Osteocyte (in vitro differentiated cells): ENCODE results near the gene PIM2. TPM values are rescaled to one million over a fixed set of nuclear protein-coding genes. Genes with fewer than 3 reads are reported as not detected.

Experiments used
- DNase-seq: peaks from one replicate; pipeline ENCODE4 v3.0.0; 2021; ENCODE audit warnings: mixed read lengths; ENCODE audit not compliant: unreplicated experiment; ENCODE audit errors: extremely low spot score
- H3K27ac Mint-ChIP-seq: one replicate; pipeline ENCODE4 v1.8.0; 2021; ENCODE audit warnings: mild to moderate bottlenecking, mixed read lengths; ENCODE audit not compliant: unreplicated experiment
- H3K27me3 Mint-ChIP-seq: one replicate; pipeline ENCODE4 v1.8.0; 2021; ENCODE audit warnings: mixed read lengths; ENCODE audit not compliant: unreplicated experiment
- H3K36me3 Mint-ChIP-seq: one replicate; pipeline ENCODE4 v1.8.0; 2021; ENCODE audit warnings: mixed read lengths; ENCODE audit not compliant: unreplicated experiment
- H3K4me1 Mint-ChIP-seq: one replicate; pipeline ENCODE4 v1.8.0; 2021; ENCODE audit warnings: mixed read lengths; ENCODE audit not compliant: unreplicated experiment
- H3K4me3 Mint-ChIP-seq: one replicate; pipeline ENCODE4 v1.8.0; 2021; ENCODE audit warnings: mild to moderate bottlenecking, moderate library complexity, mixed read lengths; ENCODE audit not compliant: unreplicated experiment
- H3K9me3 Mint-ChIP-seq: one replicate; pipeline ENCODE4 v1.8.0; 2021; ENCODE audit warnings: mixed read lengths; ENCODE audit not compliant: unreplicated experiment
- total RNA-seq: library from RNA; stranded (reverse); gene quantifications from 2 replicates; pipeline ENCODE4 v1.2.1, GENCODE V29; 2021
- TF ChIP-seq, protein P1 (sequence below): fragments of 200-600 bp; sonication (generic); IDR thresholded peaks from 2 replicates; pipeline ENCODE4 v1.5.0; 2021; ENCODE audit warnings: antibody characterized with exemption, mild to moderate bottlenecking, moderate library complexity

PIM2 gene
- total RNA-seq, 1 donor from 2014 or later: 7.3 TPM

DNA sequence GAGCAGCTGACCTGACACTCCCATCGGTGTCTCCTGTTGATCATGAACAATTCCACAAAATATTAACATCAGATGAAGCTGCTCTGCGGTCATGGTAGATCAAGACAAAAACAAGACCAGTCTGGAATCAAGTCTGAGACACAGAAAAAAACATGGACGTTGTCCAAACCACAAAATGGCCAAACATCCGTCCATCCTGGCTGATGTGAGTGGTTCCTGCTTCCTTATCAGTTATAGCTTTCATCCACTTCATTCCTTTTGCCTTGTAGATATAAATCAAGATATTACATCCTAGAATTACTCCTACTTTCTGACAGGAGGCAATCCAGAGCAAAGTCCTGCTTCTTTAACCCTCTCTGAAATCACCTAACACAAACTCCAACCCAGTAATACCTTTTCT lies 54.6 kb downstream of the PIM2 start:
- H3K9me3 Mint-ChIP-seq: peaks cover 8% of the 10 kb centered on the region
- no peak for DNase-seq

More for the DNA sequence above, 54.6 kb downstream of the PIM2 start:
- H3K4me1 Mint-ChIP-seq: peaks cover 2% of the 10 kb centered on the region
- no peak overlapping the region for H3K4me3 Mint-ChIP-seq
- TF ChIP-seq, protein P1, sequence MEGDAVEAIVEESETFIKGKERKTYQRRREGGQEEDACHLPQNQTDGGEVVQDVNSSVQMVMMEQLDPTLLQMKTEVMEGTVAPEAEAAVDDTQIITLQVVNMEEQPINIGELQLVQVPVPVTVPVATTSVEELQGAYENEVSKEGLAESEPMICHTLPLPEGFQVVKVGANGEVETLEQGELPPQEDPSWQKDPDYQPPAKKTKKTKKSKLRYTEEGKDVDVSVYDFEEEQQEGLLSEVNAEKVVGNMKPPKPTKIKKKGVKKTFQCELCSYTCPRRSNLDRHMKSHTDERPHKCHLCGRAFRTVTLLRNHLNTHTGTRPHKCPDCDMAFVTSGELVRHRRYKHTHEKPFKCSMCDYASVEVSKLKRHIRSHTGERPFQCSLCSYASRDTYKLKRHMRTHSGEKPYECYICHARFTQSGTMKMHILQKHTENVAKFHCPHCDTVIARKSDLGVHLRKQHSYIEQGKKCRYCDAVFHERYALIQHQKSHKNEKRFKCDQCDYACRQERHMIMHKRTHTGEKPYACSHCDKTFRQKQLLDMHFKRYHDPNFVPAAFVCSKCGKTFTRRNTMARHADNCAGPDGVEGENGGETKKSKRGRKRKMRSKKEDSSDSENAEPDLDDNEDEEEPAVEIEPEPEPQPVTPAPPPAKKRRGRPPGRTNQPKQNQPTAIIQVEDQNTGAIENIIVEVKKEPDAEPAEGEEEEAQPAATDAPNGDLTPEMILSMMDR: no peak
- H3K36me3 Mint-ChIP-seq: no peaks in the 10 kb centered on the region
- H3K27ac Mint-ChIP-seq: no peak overlapping the region
- peaks cover 5% of the 10 kb centered on the region for H3K27me3 Mint-ChIP-seq

Other genes starting within 250 kb of the PIM2 start
- gene WAS, start 235.2 kb downstream of the PIM2 start, total RNA-seq: 0.19 and 0.39 TPM in 2 replicates
- gene SUV39H1, start 222.3 kb downstream of the PIM2 start, total RNA-seq: 4.5 and 5.1 TPM in 2 replicates
- gene GLOD5, start 157.3 kb downstream of the PIM2 start, total RNA-seq: not detected in 2 replicates
- not detected in 2 replicates for gene GATA1, start 132.4 kb downstream of the PIM2 start, total RNA-seq
- 108 and 124 TPM in 2 replicates for gene HDAC6, start 117.0 kb downstream of the PIM2 start, total RNA-seq
- not detected in 2 replicates for gene ERAS, start 92.5 kb downstream of the PIM2 start, total RNA-seq
- gene PCSK1N, start 83.4 kb downstream of the PIM2 start, total RNA-seq: 13.1 and 14.8 TPM in 2 replicates
- 45.6 and 50.0 TPM in 2 replicates for gene TIMM17B, start 21.3 kb downstream of the PIM2 start, total RNA-seq
- 69.8 and 78.3 TPM in 2 replicates for gene PQBP1, start 21.1 kb downstream of the PIM2 start, total RNA-seq
- 34.6 and 37.0 TPM in 2 replicates for gene SLC35A2, start 7.4 kb downstream of the PIM2 start, total RNA-seq
- gene OTUD5, start 38.6 kb upstream of the PIM2 start, total RNA-seq: 54.9 and 57.4 TPM in 2 replicates
- gene KCND1, start 52.8 kb upstream of the PIM2 start, total RNA-seq: 1.4 and 2.5 TPM in 2 replicates
- gene GRIPAP1, start 83.2 kb upstream of the PIM2 start, total RNA-seq: 42.2 and 48.5 TPM in 2 replicates
- 44.7 and 51.8 TPM in 2 replicates for gene TFE3, start 124.3 kb upstream of the PIM2 start, total RNA-seq
- 8.5 and 9.6 TPM in 2 replicates for gene CCDC120, start 140.0 kb upstream of the PIM2 start, total RNA-seq
- 55.3 and 58.5 TPM in 2 replicates for gene PRAF2, start 155.0 kb upstream of the PIM2 start, total RNA-seq
- gene WDR45, start 160.9 kb upstream of the PIM2 start, total RNA-seq: 91.3 and 95.8 TPM in 2 replicates
- 23.3 and 23.9 TPM in 2 replicates for gene GPKOW, start 204.7 kb upstream of the PIM2 start, total RNA-seq
- 1.2 and 2.3 TPM in 2 replicates for gene MAGIX, start 243.7 kb upstream of the PIM2 start, total RNA-seq